ENCODE measurements around the gene DGKD. TPM values are rescaled to one million over a fixed set of nuclear protein-coding genes. Genes with fewer than 3 reads are reported as not detected.

The DGKD gene
- polyA plus RNA-seq, 3 donors = 14.5 to 67.5 (median 16.6) TPM

DNA sequence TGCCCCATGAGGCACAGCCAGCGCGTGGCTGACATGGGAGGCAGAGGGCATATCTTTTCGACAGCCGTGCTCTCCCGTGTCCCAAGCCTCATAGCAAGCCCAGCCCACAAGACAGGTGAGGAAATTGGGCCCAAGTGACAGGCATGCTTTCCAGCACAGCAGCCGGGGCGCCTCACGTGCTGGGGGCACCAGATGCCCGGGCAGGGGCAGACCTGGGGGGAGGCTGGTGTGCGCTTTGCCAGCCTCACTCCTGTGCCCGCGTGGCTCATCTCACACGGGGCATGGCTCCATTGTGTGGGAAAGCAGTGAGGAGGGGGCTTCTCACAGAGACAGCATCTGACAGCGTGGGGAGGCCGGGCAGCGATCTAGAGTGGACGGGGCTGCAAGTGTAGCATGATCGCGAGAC is 119.1 kb downstream of the DGKD start:
- Mint-ChIP-seq H3K4me1 (no peaks in the 10 kb centered on the region), H3K27ac (peak overlapping the region in 1 of 7 donors; percentile 21), H3K36me3 (peaks cover 63 to 73% of the 10 kb centered on the region in 2 donors), H3K9me3 (peaks cover 0 to 2% (median 0%) of the 10 kb centered on the region in 7 donors), H3K4me3 (no peak overlapping the region), H3K27me3 (ENCODE audit: low read depth in 3 of 3) (peaks cover 0 to 2% (median 0%) of the 10 kb centered on the region in 3 donors)
- no peak overlapping the region for H3K27ac ChIP-seq (ENCODE audit: low read depth in 1 of 2, low read length in 2 of 2)
- no peaks in the 10 kb centered on the region for H3K27me3 ChIP-seq (ENCODE audit: control insufficient read depth in 2 of 2, insufficient read depth in 2 of 2, low read length in 2 of 2)
- no peak for DNase-seq
- H3K9me3 ChIP-seq (replicated peaks in 1 of 2; ENCODE audit: control insufficient read depth in 1 of 2, insufficient read depth in 1 of 2, low read length in 2 of 2) = no peaks in the 10 kb centered on the region
- H2AFZ ChIP-seq (ENCODE audit: insufficient read depth, low read depth, low read length, poor library complexity, severe bottlenecking) = no peak overlapping the region
- H3K4me2 ChIP-seq (replicated peaks; ENCODE audit: extremely low read depth, low read length, poor library complexity, severe bottlenecking) = no peak overlapping the region
- intact Hi-C loops (cut with micrococcal nuclease) = no loop called here
- peaks cover 55 to 82% of the 10 kb centered on the region in 2 donors for H3K36me3 ChIP-seq (replicated peaks in 1 of 2; ENCODE audit: control insufficient read depth in 1 of 2, insufficient read depth in 2 of 2, low read length in 2 of 2)
- H3K4me3 ChIP-seq (replicated peaks in 1 of 3; ENCODE audit: low read depth in 2 of 3, low read length in 3 of 3) = no peak overlapping the region
- no peaks in the 10 kb centered on the region for H3K79me2 ChIP-seq (ENCODE audit: insufficient read depth, low read length)
- H3K4me1 ChIP-seq (ENCODE audit: control insufficient read depth in 1 of 2, insufficient read depth in 2 of 2, low read length in 2 of 2) = no peaks in the 10 kb centered on the region
- TF ChIP-seq, protein P1, sequence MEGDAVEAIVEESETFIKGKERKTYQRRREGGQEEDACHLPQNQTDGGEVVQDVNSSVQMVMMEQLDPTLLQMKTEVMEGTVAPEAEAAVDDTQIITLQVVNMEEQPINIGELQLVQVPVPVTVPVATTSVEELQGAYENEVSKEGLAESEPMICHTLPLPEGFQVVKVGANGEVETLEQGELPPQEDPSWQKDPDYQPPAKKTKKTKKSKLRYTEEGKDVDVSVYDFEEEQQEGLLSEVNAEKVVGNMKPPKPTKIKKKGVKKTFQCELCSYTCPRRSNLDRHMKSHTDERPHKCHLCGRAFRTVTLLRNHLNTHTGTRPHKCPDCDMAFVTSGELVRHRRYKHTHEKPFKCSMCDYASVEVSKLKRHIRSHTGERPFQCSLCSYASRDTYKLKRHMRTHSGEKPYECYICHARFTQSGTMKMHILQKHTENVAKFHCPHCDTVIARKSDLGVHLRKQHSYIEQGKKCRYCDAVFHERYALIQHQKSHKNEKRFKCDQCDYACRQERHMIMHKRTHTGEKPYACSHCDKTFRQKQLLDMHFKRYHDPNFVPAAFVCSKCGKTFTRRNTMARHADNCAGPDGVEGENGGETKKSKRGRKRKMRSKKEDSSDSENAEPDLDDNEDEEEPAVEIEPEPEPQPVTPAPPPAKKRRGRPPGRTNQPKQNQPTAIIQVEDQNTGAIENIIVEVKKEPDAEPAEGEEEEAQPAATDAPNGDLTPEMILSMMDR (IDR thresholded peaks at IDR 0.05) = no peak
- no peak overlapping the region for H3K9ac ChIP-seq (ENCODE audit: insufficient read depth, low read length, poor library complexity, severe bottlenecking)
- H4K20me1 ChIP-seq (ENCODE audit: insufficient read depth, low read length) = peaks cover 34% of the 10 kb centered on the region
- WGBS (ENCODE audit: insufficient coverage) = 95% methylated on average over 13 of the region's 19 CpGs

DNA sequence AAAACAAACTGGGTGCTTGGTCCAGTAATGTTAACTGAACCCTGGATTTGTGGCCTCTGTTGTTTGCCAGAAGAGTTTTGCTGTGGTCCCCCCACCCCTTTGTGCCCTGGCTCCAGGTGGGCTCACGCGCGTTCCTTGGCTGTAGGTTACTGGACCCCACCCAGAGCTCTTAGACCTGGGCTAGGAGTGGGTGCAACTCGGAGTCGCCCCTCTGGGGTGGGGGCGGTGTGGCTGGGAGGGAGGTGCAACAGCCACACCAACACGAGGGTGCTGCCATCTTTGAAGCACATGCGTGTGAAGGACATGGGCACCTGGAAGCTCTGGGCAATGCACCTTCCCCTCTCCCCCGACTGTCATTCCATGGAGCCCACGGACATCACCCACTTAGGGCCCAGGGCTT is 119.6 kb downstream of the DGKD start:
- no peak overlapping the region for H3K4me2 ChIP-seq (replicated peaks; ENCODE audit: extremely low read depth, low read length, poor library complexity, severe bottlenecking)
- peaks cover 0 to 2% (median 0%) of the 10 kb centered on the region in 3 donors for H3K27me3 Mint-ChIP-seq (ENCODE audit: low read depth in 3 of 3)
- H3K79me2 ChIP-seq (ENCODE audit: insufficient read depth, low read length) = no peaks in the 10 kb centered on the region
- no peaks in the 10 kb centered on the region for H3K27me3 ChIP-seq (ENCODE audit: control insufficient read depth in 2 of 2, insufficient read depth in 2 of 2, low read length in 2 of 2)
- TF ChIP-seq, protein P1 (IDR thresholded peaks at IDR 0.05) = no peak
- peaks cover 60 to 72% of the 10 kb centered on the region in 2 donors for H3K36me3 Mint-ChIP-seq
- no peak for DNase-seq
- peak overlapping the region in 1 of 7 donors; percentile 21 for H3K27ac Mint-ChIP-seq
- peaks cover 0 to 2% (median under 1%) of the 10 kb centered on the region in 7 donors for H3K9me3 Mint-ChIP-seq
- peaks cover 52 to 82% of the 10 kb centered on the region in 2 donors for H3K36me3 ChIP-seq (replicated peaks in 1 of 2; ENCODE audit: control insufficient read depth in 1 of 2, insufficient read depth in 2 of 2, low read length in 2 of 2)
- 100% methylated on average over 4 of the region's 10 CpGs for WGBS (ENCODE audit: insufficient coverage)
- H3K4me1 ChIP-seq (ENCODE audit: control insufficient read depth in 1 of 2, insufficient read depth in 2 of 2, low read length in 2 of 2) = no peaks in the 10 kb centered on the region
- intact Hi-C loops (cut with micrococcal nuclease) = no loop called here
- H3K4me3 ChIP-seq (replicated peaks in 1 of 3; ENCODE audit: low read depth in 2 of 3, low read length in 3 of 3) = no peak overlapping the region
- no peak overlapping the region for H2AFZ ChIP-seq (ENCODE audit: insufficient read depth, low read depth, low read length, poor library complexity, severe bottlenecking)
- H3K9me3 ChIP-seq (replicated peaks in 1 of 2; ENCODE audit: control insufficient read depth in 1 of 2, insufficient read depth in 1 of 2, low read length in 2 of 2) = no peaks in the 10 kb centered on the region
- no peaks in the 10 kb centered on the region for H3K4me1 Mint-ChIP-seq
- H4K20me1 ChIP-seq (ENCODE audit: insufficient read depth, low read length) = peaks cover 29% of the 10 kb centered on the region
- H3K4me3 Mint-ChIP-seq = no peak overlapping the region
- no peak overlapping the region for H3K9ac ChIP-seq (ENCODE audit: insufficient read depth, low read length, poor library complexity, severe bottlenecking)
- H3K27ac ChIP-seq (ENCODE audit: low read depth in 1 of 2, low read length in 2 of 2) = no peak overlapping the region
